ENCODE measurements around the gene PARVB.

Gene PARVB

DNA sequence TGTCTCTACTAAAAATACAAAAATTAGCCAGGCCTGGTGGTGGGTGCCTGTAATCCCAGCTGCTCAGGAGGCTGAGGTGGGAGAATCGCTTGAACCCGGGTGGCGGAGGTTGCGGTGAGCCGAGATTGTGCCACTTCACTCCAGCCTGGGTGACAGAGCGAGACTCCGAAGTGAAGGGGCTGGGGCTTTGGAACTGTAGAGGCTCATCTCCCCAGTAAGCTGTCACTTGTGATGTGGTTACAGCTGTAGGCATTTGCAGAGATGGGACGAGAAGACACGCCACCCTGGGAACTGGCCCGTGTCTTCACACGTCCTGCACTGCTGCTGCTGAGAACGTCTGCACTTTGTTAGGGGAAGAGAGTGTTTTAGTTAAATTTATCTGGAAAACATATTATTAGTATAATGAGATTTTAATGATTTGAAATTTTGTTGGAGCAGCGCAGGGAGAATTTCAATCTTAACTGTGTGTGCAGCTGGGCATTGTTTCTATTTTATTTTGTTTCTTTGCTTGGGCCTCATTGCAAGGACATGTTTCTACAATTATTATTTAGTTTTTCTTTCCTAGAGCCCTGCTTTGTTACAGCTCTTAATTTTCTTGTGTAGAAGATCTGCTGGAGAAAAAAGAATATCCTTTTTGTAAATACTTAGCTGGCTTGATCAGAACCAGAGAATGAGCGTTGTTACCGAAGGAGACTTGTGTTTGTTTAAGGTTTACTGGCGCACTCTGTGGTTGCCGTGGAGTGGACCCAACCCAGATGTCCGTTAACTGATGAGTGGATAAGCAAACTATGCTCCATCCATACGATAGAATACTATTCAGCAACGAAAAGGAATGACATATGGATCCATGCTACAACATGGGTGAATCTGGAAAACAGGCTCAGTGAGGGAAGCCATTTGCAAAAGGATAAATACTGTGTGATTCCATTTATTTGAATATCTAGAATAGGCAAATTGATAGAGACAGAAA lies 18.4 kb downstream of the PARVB start:
- TF ChIP-seq, protein P1, sequence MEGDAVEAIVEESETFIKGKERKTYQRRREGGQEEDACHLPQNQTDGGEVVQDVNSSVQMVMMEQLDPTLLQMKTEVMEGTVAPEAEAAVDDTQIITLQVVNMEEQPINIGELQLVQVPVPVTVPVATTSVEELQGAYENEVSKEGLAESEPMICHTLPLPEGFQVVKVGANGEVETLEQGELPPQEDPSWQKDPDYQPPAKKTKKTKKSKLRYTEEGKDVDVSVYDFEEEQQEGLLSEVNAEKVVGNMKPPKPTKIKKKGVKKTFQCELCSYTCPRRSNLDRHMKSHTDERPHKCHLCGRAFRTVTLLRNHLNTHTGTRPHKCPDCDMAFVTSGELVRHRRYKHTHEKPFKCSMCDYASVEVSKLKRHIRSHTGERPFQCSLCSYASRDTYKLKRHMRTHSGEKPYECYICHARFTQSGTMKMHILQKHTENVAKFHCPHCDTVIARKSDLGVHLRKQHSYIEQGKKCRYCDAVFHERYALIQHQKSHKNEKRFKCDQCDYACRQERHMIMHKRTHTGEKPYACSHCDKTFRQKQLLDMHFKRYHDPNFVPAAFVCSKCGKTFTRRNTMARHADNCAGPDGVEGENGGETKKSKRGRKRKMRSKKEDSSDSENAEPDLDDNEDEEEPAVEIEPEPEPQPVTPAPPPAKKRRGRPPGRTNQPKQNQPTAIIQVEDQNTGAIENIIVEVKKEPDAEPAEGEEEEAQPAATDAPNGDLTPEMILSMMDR (IDR thresholded peaks at IDR 0.05; ENCODE audit: low read length, missing control alignments): no peak
- DNase-seq (ENCODE audit: low read depth): no peak
- no peak overlapping the region for H3K4me3 ChIP-seq (replicated peaks; ENCODE audit: low read depth, low read length)

- TF ChIP-seq, protein P1 (IDR thresholded peaks at IDR 0.05; ENCODE audit: low read length, missing control alignments): no peak
- DNase-seq (ENCODE audit: low read depth): no peak
- H3K4me3 ChIP-seq (replicated peaks; ENCODE audit: low read depth, low read length): no peak overlapping the region
These were observed 21.0 kb downstream of the PARVB start for GRCh38 chr22:44045145-44045544.

GRCh38 chr22:44046485-44047141 lies 22.5 kb downstream of the PARVB start:
- TF ChIP-seq, protein P1 (IDR thresholded peaks at IDR 0.05; ENCODE audit: low read length, missing control alignments): no peak
- H3K4me3 ChIP-seq (replicated peaks; ENCODE audit: low read depth, low read length): no peak overlapping the region
- no peak for DNase-seq (ENCODE audit: low read depth)

DNA sequence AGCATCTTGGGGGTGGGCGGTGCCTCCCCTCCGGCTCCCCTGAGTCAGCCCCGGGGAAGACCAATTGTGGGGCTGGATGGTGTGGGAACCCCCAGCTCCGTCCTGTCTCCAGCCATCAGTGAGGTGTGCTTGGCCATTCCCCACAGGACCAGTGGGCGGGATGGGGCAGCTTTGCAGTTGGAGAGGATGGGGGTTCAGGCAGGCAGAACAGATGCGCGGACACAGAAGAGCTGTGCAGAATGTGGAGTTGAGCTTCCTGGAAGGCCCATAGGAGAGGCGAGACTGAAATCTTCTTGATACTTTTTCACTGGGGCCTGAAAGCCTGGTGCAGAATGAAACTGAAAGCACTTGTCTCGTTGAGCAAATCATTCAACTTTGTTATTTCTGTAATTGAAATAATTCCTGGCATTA lies 23.8 kb downstream of the PARVB start:
- TF ChIP-seq, protein P1 (IDR thresholded peaks at IDR 0.05; ENCODE audit: low read length, missing control alignments): no peak
- no peak for DNase-seq (ENCODE audit: low read depth)

GRCh38 chr22:44049486-44050231 lies 25.6 kb downstream of the PARVB start:
- TF ChIP-seq, protein P1 (IDR thresholded peaks at IDR 0.05; ENCODE audit: low read length, missing control alignments): no peak
- no peak overlapping the region for H3K4me3 ChIP-seq (replicated peaks; ENCODE audit: low read depth, low read length)
- no peak for DNase-seq (ENCODE audit: low read depth)

More for the DNA sequence above, 23.8 kb downstream of the PARVB start:
- no peak overlapping the region for H3K4me3 ChIP-seq (replicated peaks; ENCODE audit: low read depth, low read length)

- DNase-seq (ENCODE audit: low read depth): no peak
- no peak overlapping the region for H3K4me3 ChIP-seq (replicated peaks; ENCODE audit: low read depth, low read length)
- TF ChIP-seq, protein P1 (IDR thresholded peaks at IDR 0.05; ENCODE audit: low read length, missing control alignments): no peak
These were observed 26.8 kb downstream of the PARVB start for GRCh38 chr22:44050766-44051355.

All from fibroblast of pulmonary artery (primary cell).